ENCODE data around the gene IGBP1.

Gene IGBP1

DNA sequence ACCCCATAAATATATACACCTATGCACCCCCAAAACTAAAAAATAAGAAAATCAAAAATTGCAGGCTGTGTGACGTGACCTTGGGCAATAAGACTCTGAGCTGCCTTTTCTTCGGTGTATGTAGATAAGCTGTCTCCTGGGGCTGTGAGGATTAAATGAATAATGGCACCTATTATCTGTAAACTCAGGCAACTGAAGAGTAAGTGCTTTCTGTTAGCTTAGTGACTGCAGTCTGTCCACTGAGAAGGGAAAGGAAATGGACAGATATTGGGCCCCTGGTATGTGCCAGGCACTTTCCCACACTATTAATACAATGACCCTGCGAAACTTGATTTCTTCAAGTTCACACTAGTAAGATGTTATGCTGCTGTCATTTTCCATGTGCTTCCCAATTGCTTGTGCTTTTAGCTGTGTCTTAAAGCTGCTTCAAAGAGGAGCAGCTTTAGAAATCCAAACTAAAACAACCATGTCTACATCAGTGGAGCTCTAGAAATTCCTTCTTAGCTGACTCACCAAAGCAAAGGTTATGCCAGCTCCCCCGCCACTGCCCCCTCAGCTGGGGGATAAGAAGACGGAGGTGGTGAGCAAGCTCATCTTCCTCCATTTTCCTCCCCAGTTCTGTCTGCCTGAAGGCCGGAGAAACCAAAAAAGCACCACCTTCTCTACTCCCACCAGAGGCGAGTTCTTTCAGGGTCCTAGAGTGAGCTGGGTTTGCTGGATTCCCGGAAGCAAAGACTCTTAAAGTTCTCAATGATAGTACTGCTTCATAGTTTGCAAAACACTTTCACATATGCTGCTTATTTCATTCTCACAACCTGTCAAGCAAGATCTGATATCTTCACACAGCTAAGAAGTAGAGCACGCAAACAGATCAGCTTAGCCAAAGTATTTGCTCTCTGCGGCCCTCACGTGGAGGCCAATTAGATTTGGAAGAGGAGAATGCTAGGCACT lies 35.3 kb downstream of the IGBP1 start:
- no peak for DNase-seq

DNA sequence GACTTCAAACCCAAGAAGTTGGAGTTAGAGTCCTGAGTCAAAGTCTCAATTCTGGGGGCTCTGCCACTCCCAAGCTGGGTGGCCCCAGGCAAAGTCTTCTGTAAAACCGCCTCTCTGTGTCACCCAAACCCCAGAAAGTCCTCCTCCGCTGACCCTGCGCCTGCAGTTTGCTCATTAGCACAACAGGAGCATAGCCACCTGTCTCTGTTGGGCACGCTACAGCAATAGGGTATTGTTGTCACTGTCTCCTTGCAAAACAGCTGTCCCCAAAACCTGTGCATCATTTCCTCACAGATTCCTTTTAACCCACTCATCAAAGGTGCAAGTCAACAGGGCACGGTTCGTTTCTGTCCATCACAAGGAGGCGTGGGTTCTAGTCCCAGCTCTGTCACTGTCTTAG lies 36.0 kb downstream of the IGBP1 start:
- no peak for DNase-seq

DNA sequence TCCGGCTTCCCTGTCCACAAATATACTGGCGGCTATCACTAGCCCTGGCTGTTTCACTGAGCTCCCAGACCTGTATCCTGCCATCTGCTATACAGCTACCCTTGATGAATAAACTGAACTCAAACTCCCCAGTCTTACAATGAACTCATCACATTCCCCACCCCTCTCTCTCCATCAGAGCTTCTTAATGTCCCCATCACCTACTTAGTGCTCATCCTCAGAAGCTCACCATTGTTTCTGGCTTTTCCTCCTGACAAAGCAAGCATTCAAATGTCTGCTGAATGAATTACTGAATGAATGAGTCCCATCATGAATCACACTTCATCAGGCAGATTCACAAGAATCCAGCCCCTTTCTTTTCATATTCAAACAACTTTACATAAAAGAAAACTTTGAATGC lies 38.4 kb downstream of the IGBP1 start:
- no peak for DNase-seq

DNA sequence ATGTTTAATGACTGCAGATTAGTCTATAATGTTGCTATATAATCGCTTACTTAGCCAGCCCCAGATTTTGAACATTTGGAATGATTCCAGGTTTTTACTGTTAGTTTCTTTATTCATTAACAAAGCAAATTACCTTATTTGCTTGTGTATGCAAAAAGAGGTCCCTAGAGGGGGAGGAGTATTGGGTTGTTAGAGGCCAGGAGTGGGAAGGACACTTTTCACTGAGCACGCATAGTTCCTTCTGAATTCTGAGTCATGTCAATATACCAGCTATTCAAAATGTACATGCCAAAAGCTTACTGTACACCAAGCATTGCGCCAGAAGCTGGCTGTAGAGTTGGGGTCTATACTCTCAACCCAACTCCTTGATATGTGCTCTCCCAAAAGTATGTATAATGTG lies 39.0 kb downstream of the IGBP1 start:
- no peak for DNase-seq

DNA sequence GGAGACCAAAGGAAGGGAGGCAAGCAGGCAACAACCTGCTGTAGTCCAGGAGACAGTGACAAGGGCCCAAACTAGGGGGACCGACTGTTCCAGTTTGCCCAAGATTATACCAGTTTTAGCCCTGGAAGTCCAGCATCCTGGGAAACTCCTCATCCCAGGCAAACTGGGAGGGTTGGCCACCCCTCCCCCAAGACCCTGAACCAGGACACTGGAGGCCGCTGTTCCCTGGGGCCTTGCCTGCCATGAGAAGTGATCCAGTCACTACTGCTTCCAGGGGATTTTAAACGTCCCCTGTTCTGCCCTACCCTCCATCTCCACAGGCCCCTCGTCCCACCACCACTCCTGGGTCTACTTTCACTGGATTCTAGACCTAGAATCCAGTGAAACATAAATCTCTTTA lies 39.7 kb downstream of the IGBP1 start:
- DNase-seq, result no peak

DNA sequence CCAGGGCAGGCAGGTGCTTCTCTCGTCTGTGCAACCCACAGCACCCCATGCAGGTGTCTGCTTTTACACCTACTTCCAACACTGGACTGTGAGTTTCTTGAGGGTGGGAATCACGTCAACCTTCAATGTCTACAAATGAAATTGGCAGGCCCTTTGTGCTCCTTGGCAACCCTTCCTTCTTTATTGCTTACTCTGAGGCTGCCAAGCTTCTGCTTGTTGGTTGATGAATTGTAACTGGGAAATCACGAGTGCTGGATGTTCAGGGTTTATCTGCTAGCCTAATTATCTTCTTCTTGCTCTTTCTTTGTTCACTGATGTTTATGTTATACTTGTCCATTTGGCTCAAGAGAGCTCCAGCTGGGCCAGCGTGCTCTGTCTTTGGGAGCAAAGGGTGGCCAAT lies 41.5 kb downstream of the IGBP1 start:
- DNase-seq, result no peak

DNA sequence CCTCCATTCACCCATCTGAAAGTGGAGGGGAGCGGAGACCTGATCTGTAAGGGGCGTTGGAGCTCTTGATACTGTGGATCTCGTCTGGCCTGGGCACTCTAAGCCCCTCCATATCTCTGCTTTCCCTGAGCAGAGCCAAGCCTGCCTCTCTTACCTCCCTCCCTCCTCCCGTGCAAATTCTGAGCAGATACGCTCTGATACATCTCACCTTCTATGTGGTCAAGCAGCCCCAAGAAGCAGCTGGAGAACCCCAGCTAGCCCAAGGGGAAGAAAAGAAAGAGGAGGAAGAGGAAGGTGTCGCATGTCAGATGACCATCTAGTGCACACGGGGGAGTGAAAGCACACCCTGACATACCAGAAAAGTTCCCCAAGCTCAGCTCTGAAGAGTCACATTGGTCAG lies 42.1 kb downstream of the IGBP1 start:
- DNase-seq, result no peak

DNA sequence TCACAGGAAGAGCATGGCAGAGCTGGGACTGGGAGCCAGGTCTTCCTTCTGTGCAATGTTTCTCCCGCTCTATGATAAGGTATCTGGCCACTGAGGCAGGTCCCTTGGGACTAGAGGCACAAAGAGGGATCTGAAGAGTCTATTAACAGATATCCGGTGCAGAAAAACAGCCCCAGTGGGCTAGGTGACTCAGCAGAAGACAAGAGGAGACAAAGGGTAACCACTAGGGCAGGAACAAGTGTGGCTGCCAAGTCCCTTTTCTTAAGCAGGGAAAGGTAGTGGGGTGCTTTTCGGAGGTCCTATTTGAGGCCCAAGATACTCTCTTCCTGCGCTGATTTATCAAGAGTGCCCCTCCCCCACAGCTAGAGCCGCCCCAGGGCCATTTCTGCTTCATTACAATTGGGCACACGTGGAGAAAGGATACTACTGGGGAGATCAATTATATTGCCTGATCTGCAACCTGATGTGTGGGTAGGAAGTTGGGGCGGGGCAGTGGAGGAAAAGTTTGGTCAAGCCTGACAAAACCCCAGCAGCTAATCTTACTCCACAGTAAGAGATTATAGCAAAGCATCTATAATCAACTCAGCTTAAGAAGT lies 43.8 kb downstream of the IGBP1 start, which contains the start of gene DGAT2L6:
Gene DGAT2L6 (plus strand): TSS at position 546 of the 596 bp plus-strand sequence. CDS start 100 bp downstream, outside the sequence.
- peak; percentile 43 for DNase-seq

DNA sequence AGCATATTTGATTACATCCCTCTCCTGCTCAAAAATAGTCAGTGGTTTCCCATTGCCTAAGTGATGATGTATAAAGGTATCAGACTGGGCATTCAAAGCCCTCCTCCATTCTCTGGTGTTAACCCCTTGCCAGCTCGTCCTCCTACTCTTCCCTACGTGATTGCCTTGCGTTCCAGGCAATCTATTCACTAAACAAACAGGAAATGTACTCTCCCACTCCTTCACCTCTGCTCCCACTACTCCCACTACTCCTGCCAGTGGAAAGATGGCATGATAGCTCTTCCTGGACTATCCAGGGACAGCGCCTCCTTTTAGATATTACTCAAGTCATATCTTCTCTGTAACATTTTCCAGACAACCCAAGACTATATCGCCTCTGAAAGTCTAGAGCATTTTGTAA lies 49.8 kb downstream of the IGBP1 start:
- no peak for DNase-seq

DNA sequence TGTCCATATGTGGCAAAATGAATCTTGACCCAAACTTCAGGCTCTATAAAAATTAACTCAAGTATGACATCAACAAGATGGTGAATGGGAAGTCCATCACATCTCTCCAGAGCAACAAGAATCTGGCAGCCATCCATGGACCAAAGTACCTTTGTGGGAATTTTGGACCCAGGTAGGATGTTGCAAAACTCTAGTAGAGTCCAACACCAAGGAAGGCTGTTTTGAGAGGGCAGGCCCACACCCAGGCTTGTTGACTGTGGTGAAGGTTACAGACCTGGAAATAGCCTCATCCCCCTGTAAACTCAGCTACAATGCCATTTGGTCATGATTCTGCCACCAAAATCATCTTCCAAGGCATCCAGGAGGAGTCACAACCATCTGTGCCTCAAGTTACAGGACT lies 57.0 kb downstream of the IGBP1 start:
- no peak for DNase-seq

DNA sequence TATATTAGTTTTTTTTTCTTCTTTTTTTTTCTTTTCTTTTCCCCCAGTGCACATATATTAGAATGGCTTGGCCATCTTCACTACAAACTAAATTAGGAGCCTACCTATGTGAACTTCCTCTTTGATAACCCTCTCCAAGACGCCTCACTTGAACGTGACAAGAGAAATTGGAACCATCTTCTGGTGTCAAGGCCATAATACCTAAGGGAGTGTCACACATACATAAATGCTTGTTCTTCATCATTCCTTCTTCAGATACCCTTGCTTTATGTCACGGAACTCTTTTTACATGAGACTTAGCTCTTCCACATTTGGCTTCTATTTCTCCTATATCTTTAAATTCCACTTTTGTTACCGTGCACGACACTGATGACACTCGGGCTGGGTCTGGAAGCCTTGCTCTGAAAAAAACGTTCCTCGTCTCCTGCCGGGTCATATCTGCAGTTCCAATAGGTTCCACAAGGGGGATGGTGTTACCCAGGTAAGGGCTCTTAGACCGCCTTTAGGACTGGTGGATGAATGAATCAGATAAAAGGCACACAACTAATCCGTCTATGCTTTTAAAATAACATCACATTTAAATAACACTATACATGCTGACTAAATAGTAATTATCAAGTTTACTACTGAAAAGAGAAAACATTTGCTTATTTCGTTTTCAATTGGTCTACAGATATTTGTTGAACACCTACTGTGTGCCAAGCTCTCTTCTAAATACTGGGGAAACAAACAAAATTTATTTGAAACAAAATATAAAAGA lies 63.9 kb downstream of the IGBP1 start:
- DNase-seq, result peak; percentile 65

DNA sequence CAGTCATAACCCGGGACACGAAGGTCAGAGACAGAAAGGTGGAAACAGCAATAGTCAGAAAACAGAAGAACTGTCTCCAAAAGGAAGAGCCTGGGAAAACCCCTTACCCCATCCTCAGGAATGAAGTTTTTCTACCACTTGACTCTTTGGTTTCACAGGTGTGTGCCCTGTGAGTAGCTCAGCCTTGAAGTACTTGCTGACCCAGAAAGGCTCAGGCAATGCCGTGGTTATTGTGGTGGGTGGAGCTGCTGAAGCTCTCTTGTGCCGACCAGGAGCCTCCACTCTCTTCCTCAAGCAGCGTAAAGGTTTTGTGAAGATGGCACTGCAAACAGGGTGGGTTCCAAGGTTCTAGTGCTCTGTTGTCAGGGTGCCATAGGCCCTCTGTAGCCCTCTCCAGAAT lies 68.5 kb downstream of the IGBP1 start:
- no peak for DNase-seq

DNA sequence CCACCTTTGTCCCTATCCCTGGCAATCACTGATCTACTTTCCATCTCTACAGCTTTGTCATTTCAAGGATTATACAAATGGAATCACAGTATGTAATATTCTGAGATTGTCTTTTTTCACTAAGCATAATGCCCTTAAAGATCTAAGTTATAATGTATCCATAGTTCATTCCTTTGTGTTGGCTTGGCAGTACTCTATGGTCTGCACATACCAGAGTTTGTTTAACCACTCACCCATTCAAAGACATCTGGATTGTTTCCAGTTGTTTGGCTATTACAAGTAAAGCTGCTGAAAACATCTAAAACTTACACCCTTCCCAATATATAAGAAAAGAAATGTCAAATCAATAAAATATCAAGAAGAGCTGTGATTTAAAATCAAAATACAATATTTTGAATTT lies 75.2 kb downstream of the IGBP1 start:
- peak; percentile 43 for DNase-seq

DNA sequence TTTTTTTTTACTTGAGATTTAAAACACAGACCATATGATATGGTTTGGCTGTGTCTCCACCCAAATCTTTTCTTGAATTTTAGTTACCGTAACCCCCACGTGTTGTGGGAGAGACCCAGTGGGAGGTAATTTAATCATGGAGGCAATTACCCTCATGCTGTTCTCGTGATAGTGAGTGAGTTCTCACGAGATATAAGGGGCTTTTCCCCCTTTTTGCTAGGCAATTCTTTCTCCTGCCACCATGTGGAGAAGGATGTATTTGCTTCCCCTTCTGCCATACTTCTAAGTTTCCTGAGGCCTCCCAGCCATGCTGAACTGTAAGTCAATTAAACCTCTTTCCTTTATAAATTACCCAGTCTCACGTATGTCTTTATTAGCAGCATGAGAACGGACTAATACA lies 76.3 kb downstream of the IGBP1 start:
- peak; percentile 28 for DNase-seq
